HFFc6 (cell line): ENCODE data around the gene ITPRID1. TPM values are rescaled to one million over a fixed set of nuclear protein-coding genes. Genes with fewer than 3 reads are reported as not detected.
"Not testable (repeated sequence)": the region's sequence is repeated elsewhere in the genome, so short reads cannot be mapped to it uniquely, and the experiment has no call there.

ENCODE experiments used
- DNase-seq: peaks from one replicate; pipeline ENCODE4 v3.0.0-alpha.2; 2018
- H3K27ac Mint-ChIP-seq: 2 replicates; pipeline ENCODE4 v1.8.0; 2020; ENCODE audit warnings: mild to moderate bottlenecking, mixed read lengths
- H3K27me3 Mint-ChIP-seq: 2 replicates; pipeline ENCODE4 v1.8.0; 2021; ENCODE audit warnings: mild to moderate bottlenecking, moderate library complexity, mixed read lengths; ENCODE audit not compliant: insufficient read depth
- H3K36me3 Mint-ChIP-seq: 2 replicates; pipeline ENCODE4 v1.8.0; 2021; ENCODE audit warnings: low read depth, mixed read lengths
- H3K4me1 Mint-ChIP-seq: 2 replicates; pipeline ENCODE4 v1.8.0; 2020; ENCODE audit warnings: low read depth, mixed read lengths
- H3K4me3 Mint-ChIP-seq: 2 replicates; pipeline ENCODE4 v1.8.0; 2020; ENCODE audit warnings: mild to moderate bottlenecking, moderate library complexity, mixed read lengths
- H3K9me3 Mint-ChIP-seq: 2 replicates; pipeline ENCODE4 v1.8.0; 2020; ENCODE audit warnings: mild to moderate bottlenecking, mixed read lengths
- total RNA-seq, 6 experiments: library from RNA; stranded (reverse); fragmentation: NEBNext Ultra II Directional; extraction: Animal tissue kit (Norgen Biotek cat#: 25700); gene quantifications; 2 replicates in 1 of 6; 3 replicates in 5 of 6; pipeline ENCODE4 v1.2.3, GENCODE V29; 2021
- TF ChIP-seq, protein P1 (sequence below): fragments of 200-600 bp; sonication (generic); IDR thresholded peaks from 2 replicates; pipeline ENCODE4 v1.5.0; 2021; ENCODE audit warnings: antibody characterized with exemption, mild to moderate bottlenecking

ITPRID1 gene
- total RNA-seq, 6 experiments from 2014 or later = not detected

DNA sequence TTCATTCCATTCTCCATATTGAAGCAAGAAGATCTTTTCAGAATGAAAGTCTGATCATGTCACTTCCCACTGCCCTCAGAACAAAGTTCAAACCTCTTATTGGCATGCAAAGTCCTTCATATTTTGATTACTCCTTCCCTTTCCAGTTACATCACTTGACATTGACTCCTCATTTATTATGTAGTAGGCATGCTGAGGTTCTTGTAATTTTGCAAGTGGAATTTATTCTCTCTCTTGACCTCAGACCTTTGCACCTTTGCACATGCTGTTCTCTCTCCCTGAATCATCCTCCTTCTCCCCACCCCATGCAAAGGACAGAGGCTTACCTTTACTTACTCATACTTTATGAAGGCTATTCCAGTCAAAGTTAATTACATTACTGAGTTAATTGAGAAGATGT lies 13.0 kb downstream of the ITPRID1 start:
- Mint-ChIP-seq H3K27ac (no peak overlapping the region), H3K36me3 (no peaks in the 10 kb centered on the region), H3K4me1 (no peaks in the 10 kb centered on the region)

DNA sequence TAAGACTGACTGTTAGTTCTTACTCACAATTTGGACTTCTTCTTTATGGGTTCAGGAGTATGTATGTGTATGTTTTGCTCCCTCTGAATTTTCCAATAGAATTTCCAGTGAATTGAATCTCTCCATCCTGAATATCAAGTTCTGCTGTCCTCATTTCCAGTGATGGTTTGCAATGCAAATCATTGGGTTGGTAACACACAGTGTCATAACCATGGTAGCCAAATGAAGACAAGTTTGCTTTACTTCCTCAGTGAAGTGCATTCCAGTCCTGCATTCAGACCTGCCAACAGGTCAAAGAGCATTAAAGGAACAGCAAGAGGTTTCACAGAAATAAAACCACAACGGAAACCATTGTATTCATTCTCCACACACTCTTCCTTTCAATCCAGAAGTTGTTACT lies 15.2 kb downstream of the ITPRID1 start:
- H3K4me1 Mint-ChIP-seq = no peaks in the 10 kb centered on the region
- H3K27me3 Mint-ChIP-seq = no peaks in the 10 kb centered on the region
- DNase-seq = no peak
- no peak overlapping the region for H3K27ac Mint-ChIP-seq
- TF ChIP-seq, protein P1, sequence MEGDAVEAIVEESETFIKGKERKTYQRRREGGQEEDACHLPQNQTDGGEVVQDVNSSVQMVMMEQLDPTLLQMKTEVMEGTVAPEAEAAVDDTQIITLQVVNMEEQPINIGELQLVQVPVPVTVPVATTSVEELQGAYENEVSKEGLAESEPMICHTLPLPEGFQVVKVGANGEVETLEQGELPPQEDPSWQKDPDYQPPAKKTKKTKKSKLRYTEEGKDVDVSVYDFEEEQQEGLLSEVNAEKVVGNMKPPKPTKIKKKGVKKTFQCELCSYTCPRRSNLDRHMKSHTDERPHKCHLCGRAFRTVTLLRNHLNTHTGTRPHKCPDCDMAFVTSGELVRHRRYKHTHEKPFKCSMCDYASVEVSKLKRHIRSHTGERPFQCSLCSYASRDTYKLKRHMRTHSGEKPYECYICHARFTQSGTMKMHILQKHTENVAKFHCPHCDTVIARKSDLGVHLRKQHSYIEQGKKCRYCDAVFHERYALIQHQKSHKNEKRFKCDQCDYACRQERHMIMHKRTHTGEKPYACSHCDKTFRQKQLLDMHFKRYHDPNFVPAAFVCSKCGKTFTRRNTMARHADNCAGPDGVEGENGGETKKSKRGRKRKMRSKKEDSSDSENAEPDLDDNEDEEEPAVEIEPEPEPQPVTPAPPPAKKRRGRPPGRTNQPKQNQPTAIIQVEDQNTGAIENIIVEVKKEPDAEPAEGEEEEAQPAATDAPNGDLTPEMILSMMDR = no peak
- H3K4me3 Mint-ChIP-seq = no peak overlapping the region
- H3K9me3 Mint-ChIP-seq = peaks cover 42% of the 10 kb centered on the region
- H3K36me3 Mint-ChIP-seq = no peaks in the 10 kb centered on the region; the same call in 1 of the 2 replicates

More for the DNA sequence above, 13.0 kb downstream of the ITPRID1 start:
- DNase-seq = no peak
- no peaks in the 10 kb centered on the region for H3K27me3 Mint-ChIP-seq
- H3K9me3 Mint-ChIP-seq = peaks cover 47% of the 10 kb centered on the region
- TF ChIP-seq, protein P1 = no peak
- no peak overlapping the region for H3K4me3 Mint-ChIP-seq

DNA sequence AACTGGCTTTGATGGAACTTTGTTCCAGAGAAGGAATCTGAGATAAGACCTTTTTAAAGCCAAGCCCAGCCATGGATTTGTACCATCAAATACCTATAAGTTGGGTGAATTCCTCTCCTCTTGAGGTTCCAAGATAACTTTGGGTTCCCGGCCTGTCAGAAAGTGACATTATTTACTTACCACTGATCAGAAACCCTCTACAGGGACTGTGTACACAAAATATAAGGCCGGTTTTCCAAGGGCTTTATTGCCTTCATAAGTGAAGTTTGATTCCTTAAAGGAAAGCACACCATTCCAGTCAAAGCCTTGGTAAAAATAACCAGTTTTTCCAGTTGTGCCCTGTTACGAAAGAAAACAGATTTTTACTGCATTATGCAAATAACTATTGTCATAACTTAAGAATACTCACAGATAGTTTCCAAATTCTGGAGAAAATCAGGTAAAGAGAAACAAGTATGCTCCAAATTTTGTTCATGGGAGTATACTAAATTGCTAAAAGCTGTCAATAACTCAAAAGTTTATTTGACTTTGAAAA lies 26.8 kb downstream of the ITPRID1 start:
- H3K27me3 Mint-ChIP-seq, H3K4me3 Mint-ChIP-seq, H3K36me3 Mint-ChIP-seq, H3K27ac Mint-ChIP-seq, H3K4me1 Mint-ChIP-seq, DNase-seq: not testable (repeated sequence)
- peaks cover 32% of the 10 kb centered on the region for H3K9me3 Mint-ChIP-seq

DNA sequence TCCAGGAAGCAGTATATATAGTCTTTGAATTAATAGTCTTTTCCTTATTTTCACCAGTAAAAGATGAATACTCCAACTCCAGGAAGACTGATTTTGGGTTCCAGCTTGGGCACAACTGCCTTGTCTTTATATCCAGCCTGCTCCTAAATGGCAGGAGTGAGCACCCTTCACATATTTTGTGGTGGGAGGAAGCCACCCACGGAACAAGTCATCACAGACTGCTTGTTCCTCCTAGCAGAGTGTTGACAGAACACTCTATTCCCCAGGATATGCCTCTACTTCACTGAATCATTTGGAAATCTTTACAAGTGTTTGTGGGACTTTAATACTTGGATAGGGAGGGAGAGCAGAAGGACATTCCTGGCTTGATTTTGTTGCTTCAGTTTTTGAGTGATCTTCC lies 31.7 kb downstream of the ITPRID1 start:
- Mint-ChIP-seq H3K27ac (no peak overlapping the region), H3K9me3 (peaks cover 24% of the 10 kb centered on the region), H3K4me3 (no peak overlapping the region), H3K27me3 (no peaks in the 10 kb centered on the region), H3K36me3 (0 out of 2 replicates have a peak, but pooled peaks cover 5% of the 10 kb centered on the region), H3K4me1 (no peaks in the 10 kb centered on the region)
- no peak for DNase-seq
- TF ChIP-seq, protein P1 = no peak

DNA sequence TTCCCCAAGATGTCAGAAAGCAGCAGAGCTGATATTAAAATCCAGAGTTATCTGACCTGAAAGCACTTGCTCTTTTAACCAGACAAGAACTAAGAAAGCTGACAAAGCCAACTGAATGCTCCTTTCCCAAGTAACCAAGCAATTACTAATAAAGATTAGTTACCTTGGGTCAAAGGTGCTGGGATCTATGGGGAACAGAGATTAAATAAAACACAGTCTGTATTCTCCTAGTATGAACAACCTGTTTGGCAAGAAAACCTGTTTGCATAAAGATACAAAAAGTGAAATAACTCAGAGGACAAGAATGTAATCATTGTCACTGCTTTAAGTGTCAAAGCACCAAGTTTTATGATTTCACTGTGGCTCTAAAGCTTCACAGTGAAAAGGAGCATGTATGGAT lies 35.7 kb downstream of the ITPRID1 start:
- Mint-ChIP-seq H3K4me1 (no peaks in the 10 kb centered on the region), H3K36me3 (0 out of 2 replicates have a peak, but pooled peaks cover 5% of the 10 kb centered on the region), H3K9me3 (peaks cover 31% of the 10 kb centered on the region), H3K4me3 (no peak overlapping the region), H3K27ac (no peak overlapping the region), H3K27me3 (no peaks in the 10 kb centered on the region)
- DNase-seq = no peak
- TF ChIP-seq, protein P1 = no peak

DNA sequence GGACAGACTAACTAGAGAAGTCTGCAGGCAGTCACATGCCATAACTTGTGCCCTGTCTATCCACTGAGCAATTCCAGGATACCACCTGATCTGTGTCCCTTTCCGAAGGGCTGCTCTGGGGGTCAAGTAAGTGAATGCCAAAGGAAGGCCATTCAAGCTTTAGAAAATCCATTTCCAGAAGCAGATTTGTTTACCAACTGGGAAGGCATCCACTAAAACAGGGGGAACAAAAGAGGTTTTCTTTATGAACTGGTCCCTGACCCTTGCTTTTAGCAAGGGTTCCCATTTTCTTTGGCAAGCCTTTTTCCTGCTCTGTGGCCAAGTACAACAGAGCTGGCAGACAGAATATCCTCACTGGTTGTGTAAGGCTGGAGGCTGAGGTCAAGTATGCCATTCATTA lies 36.5 kb downstream of the ITPRID1 start:
- no peak for DNase-seq
- H3K9me3 Mint-ChIP-seq = peaks cover 24% of the 10 kb centered on the region
- H3K27ac Mint-ChIP-seq = no peak overlapping the region
- no peaks in the 10 kb centered on the region for H3K36me3 Mint-ChIP-seq
- H3K27me3 Mint-ChIP-seq = no peaks in the 10 kb centered on the region
- H3K4me3 Mint-ChIP-seq = no peak overlapping the region
- TF ChIP-seq, protein P1 = no peak
- no peaks in the 10 kb centered on the region for H3K4me1 Mint-ChIP-seq
